IPS-NIHi7 (cell line): Measurements from ENCODE around the gene PGAP6.

Experiments used
- DNase-seq: peaks from one replicate; pipeline ENCODE4 v3.0.0; 2012; ENCODE audit warnings: mixed read lengths; ENCODE audit errors: extremely low spot score

The PGAP6 gene

DNA sequence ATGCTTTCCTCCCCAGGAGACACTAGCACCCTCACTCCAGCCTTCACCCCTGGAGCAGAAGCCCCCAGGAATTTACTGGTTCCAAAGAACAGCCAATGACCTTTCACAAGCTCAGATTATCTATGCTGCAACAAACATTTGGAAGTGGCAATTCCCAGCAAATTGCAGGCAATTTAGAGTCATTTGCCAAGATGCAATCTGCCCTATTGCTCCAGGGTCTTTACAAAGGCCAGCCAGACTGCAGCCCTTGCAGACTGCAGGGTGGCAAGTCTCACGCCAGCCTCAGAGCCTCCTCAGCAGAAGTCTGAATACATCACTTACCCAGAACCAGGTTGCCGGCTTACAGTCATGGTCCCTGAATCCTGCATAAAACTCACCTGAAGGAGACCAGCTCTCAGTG, 51.0 kb downstream of the PGAP6 start:
- DNase-seq, result no peak

DNA sequence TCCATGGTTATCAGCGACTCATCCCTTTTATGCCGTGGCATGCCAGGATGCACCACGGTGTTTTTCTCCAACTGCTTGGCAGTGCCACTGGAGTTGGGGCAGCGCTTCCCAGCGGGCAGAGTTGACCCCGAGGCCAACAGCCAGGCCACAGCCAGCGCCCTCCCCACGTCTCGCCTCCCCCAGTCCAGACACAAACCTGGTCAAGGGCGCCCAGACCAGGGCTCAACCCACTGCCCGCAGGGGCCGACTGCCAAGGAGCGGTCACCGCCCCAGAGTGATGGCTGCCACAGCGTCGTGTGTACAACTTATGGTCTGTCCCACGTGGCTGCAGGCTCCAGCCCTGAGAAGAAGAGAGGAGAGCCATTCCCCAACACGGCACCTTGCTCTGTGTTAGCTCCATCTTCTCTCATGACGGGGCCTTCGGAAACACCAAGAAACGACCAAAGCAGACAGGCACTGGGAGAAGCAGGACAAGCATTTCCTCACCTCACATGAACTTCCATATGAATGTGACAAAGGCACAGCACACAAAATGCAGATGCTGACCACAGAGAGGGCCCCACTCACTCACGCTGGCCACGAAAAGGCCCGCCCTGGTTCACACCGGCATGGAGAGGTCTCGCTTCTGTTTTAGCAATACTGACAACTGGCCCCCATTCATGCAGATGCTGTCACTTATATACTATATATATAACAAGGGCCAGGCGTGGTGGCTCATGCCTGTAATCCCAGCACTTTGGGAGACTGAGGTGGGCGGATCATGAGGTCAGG, 56.2 kb downstream of the PGAP6 start:
- DNase-seq, result no peak

- peak; percentile 57 for DNase-seq
These were observed 57.1 kb downstream of the PGAP6 start for GRCh38 chr16:324451-325334.

DNA sequence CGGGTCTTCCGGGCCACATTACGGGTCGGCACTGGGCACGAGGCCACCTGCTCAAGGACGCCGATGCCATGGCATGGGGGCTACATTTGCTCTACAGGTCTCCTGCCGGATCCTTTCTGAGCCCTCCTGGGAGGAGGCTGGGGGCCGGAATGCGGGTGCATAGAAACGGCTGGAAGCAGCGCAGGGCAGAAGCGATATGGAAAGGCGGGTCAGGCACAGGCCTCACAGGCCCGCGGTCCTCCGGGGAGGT, 57.7 kb downstream of the PGAP6 start:
- no peak for DNase-seq

GRCh38 chr16:322476-323143, 59.2 kb downstream of the PGAP6 start:
- DNase-seq, result no peak

DNA sequence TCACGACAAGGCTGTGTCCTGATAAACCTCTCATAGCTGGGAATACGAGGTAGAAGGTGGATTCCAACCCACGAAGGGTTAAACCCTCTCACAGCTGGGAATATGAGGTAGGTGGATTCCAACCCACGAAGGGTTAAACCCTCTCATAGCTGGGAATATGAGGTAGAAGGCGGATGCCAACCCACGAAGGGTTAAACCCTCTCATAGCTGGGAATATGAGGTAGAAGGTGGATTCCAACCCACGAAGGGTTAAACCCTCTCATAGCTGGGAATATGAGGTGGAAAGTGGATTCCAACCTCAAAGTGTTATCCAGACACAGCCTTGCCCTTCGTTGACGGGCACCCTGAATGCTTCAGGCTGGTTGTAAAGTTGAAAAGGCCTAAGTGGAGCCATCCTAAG, 60.2 kb downstream of the PGAP6 start:
- no peak for DNase-seq
